C4-2B (cell line): Measurements from ENCODE around the gene ZNF132.

ENCODE experiments used
- H3K27ac ChIP-seq: fragments of 450-650 bp; 2 replicates; pipeline ENCODE4 v1.5.1; 2017
- CTCF ChIP-seq: fragments of 450-650 bp; conservative IDR thresholded peaks from 2 replicates; pipeline ENCODE4 v1.5.1; 2017; ENCODE audit warnings: mild to moderate bottlenecking
- ZFX ChIP-seq: fragments of 450-650 bp; IDR thresholded peaks from 2 replicates; pipeline ENCODE4 v1.6.1; 2017

ZNF132 gene

GRCh38 chr19:58386576-58387337, 53.2 kb downstream of the ZNF132 start, which contains the start of gene RPS5:
TSS of gene RPS5 (plus strand) at chr19:58387269. CDS start at chr19:58388138, 869 bp downstream.
- H3K27ac ChIP-seq = peak within 1 kb of the TSS; percentile 99
- TF ChIP-seq ZFX (peak; percentile 83), CTCF (no peak)

DNA sequence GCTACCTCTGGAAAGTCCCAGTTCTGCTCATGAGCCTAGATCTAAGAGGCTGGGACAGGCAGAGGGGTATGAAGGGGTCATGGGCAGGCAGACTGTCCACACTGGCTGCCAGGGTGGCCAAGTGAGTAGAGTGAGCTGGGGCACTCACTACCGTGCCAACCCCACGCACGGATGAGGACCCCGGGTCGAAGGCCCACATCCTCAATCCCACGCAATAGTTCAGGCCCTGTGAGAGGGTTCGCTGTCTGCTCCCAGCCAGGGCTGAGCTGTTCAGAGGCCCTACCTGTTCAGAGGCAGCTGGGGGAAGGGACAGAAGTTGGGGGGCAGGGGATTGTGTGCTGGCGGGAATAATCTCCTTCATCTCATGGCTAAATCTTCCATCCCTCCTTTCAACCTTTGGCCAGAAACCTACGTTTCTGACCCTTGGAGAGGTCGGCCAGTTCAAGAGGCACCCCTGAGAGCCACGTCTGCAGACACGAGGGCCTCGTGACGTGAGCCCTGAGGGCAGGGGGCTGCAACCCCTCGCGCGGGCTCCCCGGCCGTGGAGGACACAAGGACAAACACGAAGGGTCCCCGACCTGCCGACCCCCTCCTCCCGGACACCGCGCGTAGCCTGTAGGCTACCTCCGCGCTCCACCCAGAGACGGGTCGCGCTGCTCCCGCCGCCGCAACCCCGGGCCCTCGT, 53.9 kb downstream of the ZNF132 start:
- TF ChIP-seq ZFX (no peak), CTCF (no peak)
- peak overlapping the region; percentile 99 for H3K27ac ChIP-seq

DNA sequence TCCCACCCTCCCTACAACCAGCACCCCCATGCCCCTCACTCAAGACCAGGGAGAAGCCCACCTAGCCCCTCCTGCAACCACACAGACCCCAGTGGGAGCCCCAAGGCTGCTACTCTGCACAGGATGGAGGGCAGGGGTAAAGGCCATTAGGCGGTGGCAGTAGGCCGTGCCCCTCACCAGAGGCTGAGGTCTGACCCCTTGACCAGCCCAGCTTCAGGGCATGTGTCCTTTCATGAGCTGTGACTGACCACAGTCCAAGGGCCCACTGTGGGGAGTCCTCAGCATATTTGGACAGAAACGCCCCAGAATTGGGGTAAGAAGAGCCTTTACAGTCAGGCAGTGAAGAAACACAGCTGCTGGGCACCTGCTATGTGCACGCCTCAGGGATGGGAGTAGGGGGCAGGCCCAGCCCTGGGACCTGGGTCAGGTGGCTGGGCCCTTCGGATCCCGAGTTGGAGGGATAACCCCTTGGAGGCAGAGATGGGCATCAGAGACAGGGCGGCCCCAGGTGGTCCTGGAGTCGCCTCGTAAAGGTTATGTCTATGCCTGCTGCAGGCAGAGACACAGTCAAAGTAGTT, 54.6 kb downstream of the ZNF132 start:
- H3K27ac ChIP-seq = peak overlapping the region; percentile 99
- TF ChIP-seq CTCF = no peak
- TF ChIP-seq ZFX = no peak

DNA sequence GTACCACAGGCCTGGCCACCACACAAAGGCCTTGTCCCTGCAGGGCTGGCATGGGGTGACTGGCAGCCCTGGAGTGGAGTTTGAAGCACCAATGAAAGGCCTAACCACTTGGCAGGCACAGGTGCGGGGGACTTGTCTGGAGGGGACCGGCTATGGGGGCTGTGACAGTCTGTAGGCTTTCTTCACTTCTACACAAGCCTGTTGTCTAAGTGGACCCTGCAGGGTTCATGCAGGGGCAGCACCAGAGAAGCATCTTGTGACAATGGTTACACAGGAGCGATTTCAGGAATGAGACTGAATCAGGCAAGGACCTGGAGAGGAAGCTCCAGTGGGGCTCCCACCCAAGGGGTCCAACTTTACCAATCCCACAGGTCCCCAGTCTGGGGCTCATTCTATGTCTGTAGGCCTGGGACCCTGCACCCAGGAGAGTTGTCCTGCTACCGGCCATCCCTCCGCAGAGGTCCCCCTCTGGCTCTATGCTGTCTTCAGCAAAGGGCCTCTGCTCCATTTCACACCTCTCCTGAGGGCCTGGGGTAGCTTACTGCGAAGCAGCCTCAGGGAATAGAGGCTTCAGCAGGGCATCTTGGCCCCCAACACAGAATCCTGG, 56.9 kb downstream of the ZNF132 start:
- H3K27ac ChIP-seq = no peak overlapping the region
- no peak for TF ChIP-seq ZFX
